ENCODE results near the gene NDUFB10.

NDUFB10 gene

DNA sequence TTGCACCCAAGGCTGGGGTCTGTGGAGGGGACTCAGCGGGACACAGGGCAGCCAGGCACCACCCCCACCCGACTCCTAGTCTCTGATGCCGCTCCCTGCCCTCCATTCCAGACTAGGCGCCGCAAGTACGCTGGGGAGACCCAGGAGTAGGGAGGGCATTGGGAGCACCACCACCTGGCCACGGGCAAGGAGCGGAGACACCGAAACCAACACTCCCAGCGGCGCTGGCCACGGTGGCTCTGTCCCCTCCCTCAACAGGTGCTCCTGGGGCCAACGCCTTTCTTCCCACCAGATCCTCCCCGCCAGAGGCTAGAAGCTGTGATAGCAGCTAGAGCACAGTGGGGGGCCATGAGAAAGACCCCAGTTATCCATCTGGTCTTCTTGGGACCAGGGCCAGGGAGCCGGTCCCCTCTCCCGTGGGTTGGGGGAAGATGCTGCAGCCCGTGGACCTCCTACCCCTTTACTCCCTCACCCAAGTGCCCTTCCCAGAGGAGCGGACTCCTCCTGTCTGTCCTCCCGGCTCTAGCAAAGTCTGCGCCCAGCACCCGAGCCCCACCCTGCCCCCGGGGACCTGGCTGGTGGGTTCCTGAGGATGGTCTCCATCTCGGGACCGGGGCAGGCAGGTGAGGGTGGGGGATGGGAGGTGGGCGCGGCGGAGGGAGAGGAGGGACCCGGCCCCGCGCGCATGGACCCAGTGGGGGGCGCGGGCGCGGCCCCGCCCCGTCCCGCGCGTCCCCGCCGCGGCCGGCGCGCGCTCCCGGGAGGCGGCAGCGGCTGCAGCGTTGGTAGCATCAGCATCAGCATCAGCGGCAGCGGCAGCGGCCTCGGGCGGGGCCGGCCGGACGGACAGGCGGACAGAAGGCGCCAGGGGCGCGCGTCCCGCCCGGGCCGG is 30.1 kb downstream of the NDUFB10 start, which contains the start of gene SYNGR3:
SYNGR3 (plus strand) TSS at position 762 of the 892 bp plus-strand sequence. CDS start 133 bp downstream, outside the sequence.
- Histone ChIP-seq H3K9me2 (ENCODE audit: low read depth, low read length) (no peaks in the 10 kb centered on the region), H3K4me1 (ENCODE audit: insufficient read depth, low read length, severe bottlenecking) (peaks cover 40% of the 10 kb centered on the region), H3K9me3 (ENCODE audit: low read length) (no peaks in the 10 kb centered on the region), H3K9ac (ENCODE audit: low read length) (peak within 1 kb of the TSS; percentile 36; the same call in 1 of the 2 replicates), H2AFZ (ENCODE audit: low read length) (no peak within 1 kb of the TSS), H3K27ac (ENCODE audit: low read depth, low read length, poor library complexity, severe bottlenecking) (no peak within 1 kb of the TSS), H3K4me2 (ENCODE audit: low read length) (peak within 1 kb of the TSS; percentile 68), H3K79me2 (ENCODE audit: insufficient read depth, low read length) (no peaks in the 10 kb centered on the region), H3K27me3 (ENCODE audit: insufficient read depth, low read length) (peaks cover 6% of the 10 kb centered on the region; the same call in 1 of the 2 replicates), H3F3A (ENCODE audit: insufficient read depth, low read length) (no peaks in the 10 kb centered on the region; the same call in 1 of the 2 replicates), H3K4me3 (ENCODE audit: low read depth, low read length, poor library complexity, severe bottlenecking) (peak within 1 kb of the TSS; percentile 60), H3K36me3 (ENCODE audit: insufficient read depth, low read length) (peaks cover 13% of the 10 kb centered on the region), H4K20me1 (ENCODE audit: insufficient read depth, low read length) (no peaks in the 10 kb centered on the region)
- TF ChIP-seq EZH2 (IDR thresholded peaks at IDR 0.05; ENCODE audit: borderline replicate concordance, low read length) = no peak
- TF ChIP-seq, protein P1, sequence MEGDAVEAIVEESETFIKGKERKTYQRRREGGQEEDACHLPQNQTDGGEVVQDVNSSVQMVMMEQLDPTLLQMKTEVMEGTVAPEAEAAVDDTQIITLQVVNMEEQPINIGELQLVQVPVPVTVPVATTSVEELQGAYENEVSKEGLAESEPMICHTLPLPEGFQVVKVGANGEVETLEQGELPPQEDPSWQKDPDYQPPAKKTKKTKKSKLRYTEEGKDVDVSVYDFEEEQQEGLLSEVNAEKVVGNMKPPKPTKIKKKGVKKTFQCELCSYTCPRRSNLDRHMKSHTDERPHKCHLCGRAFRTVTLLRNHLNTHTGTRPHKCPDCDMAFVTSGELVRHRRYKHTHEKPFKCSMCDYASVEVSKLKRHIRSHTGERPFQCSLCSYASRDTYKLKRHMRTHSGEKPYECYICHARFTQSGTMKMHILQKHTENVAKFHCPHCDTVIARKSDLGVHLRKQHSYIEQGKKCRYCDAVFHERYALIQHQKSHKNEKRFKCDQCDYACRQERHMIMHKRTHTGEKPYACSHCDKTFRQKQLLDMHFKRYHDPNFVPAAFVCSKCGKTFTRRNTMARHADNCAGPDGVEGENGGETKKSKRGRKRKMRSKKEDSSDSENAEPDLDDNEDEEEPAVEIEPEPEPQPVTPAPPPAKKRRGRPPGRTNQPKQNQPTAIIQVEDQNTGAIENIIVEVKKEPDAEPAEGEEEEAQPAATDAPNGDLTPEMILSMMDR (IDR thresholded peaks at IDR 0.05; ENCODE audit: low read length) = no peak

- Histone ChIP-seq H3K27ac (ENCODE audit: low read depth, low read length, poor library complexity, severe bottlenecking) (no peak overlapping the region), H3F3A (ENCODE audit: insufficient read depth, low read length) (no peaks in the 10 kb centered on the region; the same call in 1 of the 2 replicates), H3K27me3 (ENCODE audit: insufficient read depth, low read length) (peaks cover 6% of the 10 kb centered on the region; the same call in 1 of the 2 replicates), H3K9me2 (ENCODE audit: low read depth, low read length) (no peaks in the 10 kb centered on the region), H4K20me1 (ENCODE audit: insufficient read depth, low read length) (no peaks in the 10 kb centered on the region), H3K9ac (ENCODE audit: low read length) (no peak overlapping the region), H3K4me3 (ENCODE audit: low read depth, low read length, poor library complexity, severe bottlenecking) (peak overlapping the region; percentile 60), H3K79me2 (ENCODE audit: insufficient read depth, low read length) (no peaks in the 10 kb centered on the region), H3K36me3 (ENCODE audit: insufficient read depth, low read length) (peaks cover 13% of the 10 kb centered on the region), H3K4me2 (ENCODE audit: low read length) (peak overlapping the region; percentile 68), H3K4me1 (ENCODE audit: insufficient read depth, low read length, severe bottlenecking) (peaks cover 34% of the 10 kb centered on the region), H2AFZ (ENCODE audit: low read length) (no peak overlapping the region), H3K9me3 (ENCODE audit: low read length) (no peaks in the 10 kb centered on the region)
- TF ChIP-seq EZH2 (IDR thresholded peaks at IDR 0.05; ENCODE audit: borderline replicate concordance, low read length) = no peak
- TF ChIP-seq, protein P1 (IDR thresholded peaks at IDR 0.05; ENCODE audit: low read length) = no peak
Observed at GRCh38 chr16:1990101-1990350, 30.7 kb downstream of the NDUFB10 start.

DNA sequence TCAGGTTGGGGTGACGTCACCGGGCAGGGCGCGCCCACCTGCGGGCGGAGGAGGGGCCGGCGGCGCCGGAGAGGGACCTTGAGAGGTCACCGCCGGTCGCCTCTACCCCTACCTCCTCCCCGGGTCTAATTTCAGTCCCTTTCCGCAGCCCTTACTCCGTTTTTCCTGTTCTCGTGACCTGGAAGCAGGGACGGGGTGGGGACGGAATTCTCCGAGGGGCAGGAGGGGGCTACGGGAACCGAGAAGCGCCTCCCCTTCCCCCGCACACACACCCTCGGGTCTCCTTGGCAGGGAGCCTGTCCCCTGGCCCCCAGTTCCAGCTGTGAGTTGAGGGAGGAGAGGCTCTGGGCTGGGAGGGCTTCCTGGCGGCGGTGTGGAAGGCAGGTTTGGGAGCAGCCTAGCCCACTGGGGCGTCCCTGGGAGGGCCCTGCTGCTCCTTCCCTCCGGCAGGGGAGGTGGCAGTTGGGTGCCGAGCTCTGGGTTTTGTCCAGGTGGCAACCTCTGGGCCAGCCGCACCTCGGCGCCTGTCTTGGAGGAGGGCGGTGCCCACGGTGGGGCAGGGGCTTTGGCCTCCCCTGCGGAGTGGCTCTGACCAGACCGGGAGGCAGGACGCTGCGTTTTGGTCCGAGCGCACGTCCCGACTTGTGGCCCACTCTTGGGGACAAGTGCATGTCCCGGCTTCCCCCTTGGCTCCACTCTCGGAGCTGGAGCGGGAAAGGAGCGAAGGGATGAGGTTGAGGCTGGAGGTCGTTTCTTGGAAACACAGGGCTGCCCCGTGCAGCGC is 31.2 kb downstream of the NDUFB10 start:
- Histone ChIP-seq H2AFZ (ENCODE audit: low read length) (no peak overlapping the region), H3F3A (ENCODE audit: insufficient read depth, low read length) (no peaks in the 10 kb centered on the region; the same call in 1 of the 2 replicates), H3K9me2 (ENCODE audit: low read depth, low read length) (no peaks in the 10 kb centered on the region), H3K4me1 (ENCODE audit: insufficient read depth, low read length, severe bottlenecking) (peaks cover 29% of the 10 kb centered on the region), H3K4me3 (ENCODE audit: low read depth, low read length, poor library complexity, severe bottlenecking) (peak overlapping the region; percentile 60), H4K20me1 (ENCODE audit: insufficient read depth, low read length) (no peaks in the 10 kb centered on the region), H3K79me2 (ENCODE audit: insufficient read depth, low read length) (no peaks in the 10 kb centered on the region), H3K9ac (ENCODE audit: low read length) (peak overlapping the region; percentile 36; the same call in 1 of the 2 replicates), H3K27me3 (ENCODE audit: insufficient read depth, low read length) (peaks cover 6% of the 10 kb centered on the region; the same call in 1 of the 2 replicates), H3K27ac (ENCODE audit: low read depth, low read length, poor library complexity, severe bottlenecking) (no peak overlapping the region), H3K36me3 (ENCODE audit: insufficient read depth, low read length) (peaks cover 16% of the 10 kb centered on the region), H3K4me2 (ENCODE audit: low read length) (peak overlapping the region; percentile 68), H3K9me3 (ENCODE audit: low read length) (no peaks in the 10 kb centered on the region)
- TF ChIP-seq, protein P1 (IDR thresholded peaks at IDR 0.05; ENCODE audit: low read length) = no peak
- no peak for TF ChIP-seq EZH2 (IDR thresholded peaks at IDR 0.05; ENCODE audit: borderline replicate concordance, low read length)
